Activated CD8-positive, alpha-beta memory T cell treated with anti-CD3 and anti-CD28 coated beads for 24 hours (primary cell): ENCODE data around the gene SLC16A5.
A peak's percentile ranks its signal among the peaks of the same experiment; 100 is the strongest.
"Not testable (repeated sequence)": the region's sequence is repeated elsewhere in the genome, so short reads cannot be mapped to it uniquely, and the experiment has no call there.

ENCODE experiments used
- DNase-seq: peaks from one replicate; pipeline ENCODE4 v3.0.0-alpha.2; 2020

SLC16A5 gene

GRCh38 chr17:75111777-75112335 is 24.1 kb downstream of the SLC16A5 start:
- DNase-seq = no peak

GRCh38 chr17:75113798-75114551 is 26.2 kb downstream of the SLC16A5 start:
- peak; percentile 95 for DNase-seq

- DNase-seq = no peak
Observed at GRCh38 chr17:75114552-75115314, 27.0 kb downstream of the SLC16A5 start.

GRCh38 chr17:75115555-75115954 is 27.8 kb downstream of the SLC16A5 start:
- no peak for DNase-seq

GRCh38 chr17:75116737-75117136 is 29.0 kb downstream of the SLC16A5 start:
- DNase-seq = no peak

GRCh38 chr17:75118307-75118706 is 30.6 kb downstream of the SLC16A5 start:
- DNase-seq = no peak

- peak; percentile 70 for DNase-seq
Observed at GRCh38 chr17:75124041-75124818, 36.5 kb downstream of the SLC16A5 start.

- no peak for DNase-seq
Observed at GRCh38 chr17:75124819-75125162, 37.0 kb downstream of the SLC16A5 start.

- DNase-seq = no peak
Observed at GRCh38 chr17:75125984-75126383, 38.2 kb downstream of the SLC16A5 start.

- DNase-seq = no peak
Observed at GRCh38 chr17:75126954-75127353, 39.2 kb downstream of the SLC16A5 start.

GRCh38 chr17:75127936-75128335 is 40.2 kb downstream of the SLC16A5 start:
- not testable (repeated sequence) for DNase-seq

GRCh38 chr17:75128694-75129505 is 41.1 kb downstream of the SLC16A5 start:
- no peak for DNase-seq

GRCh38 chr17:75129576-75129975 is 41.8 kb downstream of the SLC16A5 start:
- no peak for DNase-seq

GRCh38 chr17:75130059-75130631 is 42.4 kb downstream of the SLC16A5 start:
- DNase-seq = no peak

- no peak for DNase-seq
Observed at GRCh38 chr17:75130632-75131277, 43.0 kb downstream of the SLC16A5 start.

- DNase-seq = peak; percentile 91
Observed at GRCh38 chr17:75131278-75132017, 43.7 kb downstream of the SLC16A5 start, which contains the start of gene NT5C. Gene NT5C, minus strand, starts transcription at chr17:75131742. Its CDS starts 35 bp downstream, at chr17:75131707.

GRCh38 chr17:75132018-75133000 is 44.6 kb downstream of the SLC16A5 start:
- DNase-seq = not testable (repeated sequence)

GRCh38 chr17:75133001-75133400 is 45.2 kb downstream of the SLC16A5 start:
- no peak for DNase-seq
